AG09309 (cell line): ENCODE data around the gene OGFOD3.
"Not testable (repeated sequence)": the region's sequence is repeated elsewhere in the genome, so short reads cannot be mapped to it uniquely, and the experiment has no call there.

Source experiments
- DNase-seq: peaks from one replicate; pipeline ENCODE4 v3.0.0-alpha.2; 2010; ENCODE audit warnings: low read depth
- H3K4me3 ChIP-seq: 2 replicates; pipeline ENCODE4 v1.5.1; 2011; ENCODE audit warnings: mild to moderate bottlenecking, low read depth, low read length, moderate library complexity; ENCODE audit not compliant: control insufficient read depth
- CTCF ChIP-seq: IDR thresholded peaks from 2 replicates; pipeline ENCODE4 v1.5.1; 2011; ENCODE audit warnings: mild to moderate bottlenecking, low read depth, low read length, inconsistent platforms; ENCODE audit not compliant: insufficient read depth, control insufficient read depth; ENCODE audit errors: missing control alignments

OGFOD3 gene

GRCh38 chr17:82461827-82462524 is 43.6 kb upstream of the OGFOD3 start:
- no peak overlapping the region for H3K4me3 ChIP-seq
- no peak for TF ChIP-seq CTCF
- no peak for DNase-seq

GRCh38 chr17:82459936-82460335 is 41.5 kb upstream of the OGFOD3 start:
- not testable (repeated sequence) for H3K4me3 ChIP-seq, DNase-seq

- DNase-seq, result no peak
- peak overlapping the region; percentile 88 for H3K4me3 ChIP-seq
- no peak for TF ChIP-seq CTCF
Measured at GRCh38 chr17:82458885-82459424, 40.6 kb upstream of the OGFOD3 start.

GRCh38 chr17:82458179-82458884 is 39.9 kb upstream of the OGFOD3 start, which contains the start of gene NARF:
TSS of gene NARF (plus strand) at chr17:82458741. CDS start at chr17:82458804, 63 bp downstream.
- peak; percentile 95 for DNase-seq
- peak within 1 kb of the TSS; percentile 88 for H3K4me3 ChIP-seq
- TF ChIP-seq CTCF, result no peak

GRCh38 chr17:82457929-82458178 is 39.5 kb upstream of the OGFOD3 start:
- DNase-seq, result no peak
- peak overlapping the region; percentile 88 for H3K4me3 ChIP-seq
- no peak for TF ChIP-seq CTCF

- TF ChIP-seq CTCF, result no peak
- no peak for DNase-seq
- peak overlapping the region; percentile 88 for H3K4me3 ChIP-seq
Measured at GRCh38 chr17:82457073-82457928, 38.9 kb upstream of the OGFOD3 start.

- not testable (repeated sequence) for H3K4me3 ChIP-seq, DNase-seq
Measured at GRCh38 chr17:82453706-82454105, 35.3 kb upstream of the OGFOD3 start.

GRCh38 chr17:82453151-82453550 is 34.8 kb upstream of the OGFOD3 start:
- not testable (repeated sequence) for H3K4me3 ChIP-seq, DNase-seq
